ENCODE measurements around the gene POGZ.
A peak's percentile ranks its signal among the peaks of the same experiment; 100 is the strongest.
"Not testable (repeated sequence)": the region's sequence is repeated elsewhere in the genome, so short reads cannot be mapped to it uniquely, and the experiment has no call there.

Gene POGZ

GRCh38 chr1:151401860-151402259 is 57.4 kb downstream of the POGZ start (continued):
- TF ChIP-seq, protein P1, sequence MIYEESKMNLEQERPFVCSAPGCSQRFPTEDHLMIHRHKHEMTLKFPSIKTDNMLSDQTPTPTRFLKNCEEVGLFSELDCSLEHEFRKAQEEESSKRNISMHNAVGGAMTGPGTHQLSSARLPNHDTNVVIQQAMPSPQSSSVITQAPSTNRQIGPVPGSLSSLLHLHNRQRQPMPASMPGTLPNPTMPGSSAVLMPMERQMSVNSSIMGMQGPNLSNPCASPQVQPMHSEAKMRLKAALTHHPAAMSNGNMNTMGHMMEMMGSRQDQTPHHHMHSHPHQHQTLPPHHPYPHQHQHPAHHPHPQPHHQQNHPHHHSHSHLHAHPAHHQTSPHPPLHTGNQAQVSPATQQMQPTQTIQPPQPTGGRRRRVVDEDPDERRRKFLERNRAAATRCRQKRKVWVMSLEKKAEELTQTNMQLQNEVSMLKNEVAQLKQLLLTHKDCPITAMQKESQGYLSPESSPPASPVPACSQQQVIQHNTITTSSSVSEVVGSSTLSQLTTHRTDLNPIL (CRISPR knock-in tag; IDR thresholded peaks at IDR 0.05; ENCODE audit: low read depth): no peak
- no peak for TF ChIP-seq ZC3H10 (CRISPR knock-in tag; IDR thresholded peaks at IDR 0.05)
- no peak for TF ChIP-seq PPARA (CRISPR knock-in tag; IDR thresholded peaks at IDR 0.05; ENCODE audit: borderline replicate concordance)

GRCh38 chr1:151401125-151401788 is 58.0 kb downstream of the POGZ start:
- no peak for ATAC-seq
- TF ChIP-seq, protein P2, sequence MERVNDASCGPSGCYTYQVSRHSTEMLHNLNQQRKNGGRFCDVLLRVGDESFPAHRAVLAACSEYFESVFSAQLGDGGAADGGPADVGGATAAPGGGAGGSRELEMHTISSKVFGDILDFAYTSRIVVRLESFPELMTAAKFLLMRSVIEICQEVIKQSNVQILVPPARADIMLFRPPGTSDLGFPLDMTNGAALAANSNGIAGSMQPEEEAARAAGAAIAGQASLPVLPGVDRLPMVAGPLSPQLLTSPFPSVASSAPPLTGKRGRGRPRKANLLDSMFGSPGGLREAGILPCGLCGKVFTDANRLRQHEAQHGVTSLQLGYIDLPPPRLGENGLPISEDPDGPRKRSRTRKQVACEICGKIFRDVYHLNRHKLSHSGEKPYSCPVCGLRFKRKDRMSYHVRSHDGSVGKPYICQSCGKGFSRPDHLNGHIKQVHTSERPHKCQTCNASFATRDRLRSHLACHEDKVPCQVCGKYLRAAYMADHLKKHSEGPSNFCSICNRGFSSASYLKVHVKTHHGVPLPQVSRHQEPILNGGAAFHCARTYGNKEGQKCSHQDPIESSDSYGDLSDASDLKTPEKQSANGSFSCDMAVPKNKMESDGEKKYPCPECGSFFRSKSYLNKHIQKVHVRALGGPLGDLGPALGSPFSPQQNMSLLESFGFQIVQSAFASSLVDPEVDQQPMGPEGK (CRISPR knock-in tag; IDR thresholded peaks at IDR 0.05; ENCODE audit: borderline replicate concordance): no peak
- no peak for TF ChIP-seq CSDC2 (CRISPR knock-in tag; IDR thresholded peaks at IDR 0.05)
- no peak for TF ChIP-seq RARB (CRISPR knock-in tag; IDR thresholded peaks at IDR 0.05)

DNA sequence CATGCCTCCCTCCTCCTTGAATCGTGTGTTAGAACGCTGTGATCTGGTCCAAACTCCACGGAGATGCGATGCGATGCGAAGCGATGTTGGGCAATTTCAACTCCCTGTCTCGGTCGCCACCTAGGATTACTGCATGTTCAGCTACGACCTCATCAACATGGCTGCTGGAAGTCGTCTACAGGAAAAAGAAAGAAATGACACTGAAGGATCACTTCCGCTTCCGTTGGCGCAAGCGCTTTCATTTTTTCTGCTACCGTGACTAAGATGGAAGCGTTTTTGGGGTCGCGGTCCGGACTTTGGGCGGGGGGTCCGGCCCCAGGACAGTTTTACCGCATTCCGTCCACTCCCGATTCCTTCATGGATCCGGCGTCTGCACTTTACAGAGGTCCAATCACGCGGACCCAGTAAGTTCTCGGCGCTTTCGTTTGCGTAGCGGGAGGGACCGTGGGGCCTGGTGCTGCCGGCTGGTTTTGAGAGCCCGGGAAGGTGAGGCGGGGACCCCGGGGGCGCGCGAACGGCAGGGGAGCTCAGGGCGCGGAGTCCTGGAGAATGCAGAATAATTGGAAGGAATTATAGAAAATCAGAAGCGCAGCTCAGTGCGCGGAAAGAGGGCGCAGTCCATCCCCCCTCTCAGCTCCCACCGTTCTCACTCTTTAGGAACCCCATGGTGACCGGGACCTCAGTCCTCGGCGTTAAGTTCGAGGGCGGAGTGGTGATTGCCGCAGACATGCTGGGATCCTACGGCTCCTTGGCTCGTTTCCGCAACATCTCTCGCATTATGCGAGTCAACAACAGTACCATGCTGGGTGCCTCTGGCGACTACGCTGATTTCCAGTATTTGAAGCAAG is 59.7 kb downstream of the POGZ start, which contains the start of gene PSMB4:
TSS of gene PSMB4 (plus strand) at position 250 of the 848 bp plus-strand sequence. CDS start at position 265, 15 bp downstream.
- TF ChIP-seq ZNF565 (CRISPR knock-in tag; conservative IDR thresholded peaks at IDR 0.05; ENCODE audit: low read depth): no peak
- peak; percentile 27; the same call in 1 of the 2 replicates for TF ChIP-seq ZNF70 (CRISPR knock-in tag; IDR thresholded peaks at IDR 0.05)
- TF ChIP-seq PPARA (CRISPR knock-in tag; IDR thresholded peaks at IDR 0.05; ENCODE audit: borderline replicate concordance): no peak
- peak; percentile 91 for ATAC-seq

DNA sequence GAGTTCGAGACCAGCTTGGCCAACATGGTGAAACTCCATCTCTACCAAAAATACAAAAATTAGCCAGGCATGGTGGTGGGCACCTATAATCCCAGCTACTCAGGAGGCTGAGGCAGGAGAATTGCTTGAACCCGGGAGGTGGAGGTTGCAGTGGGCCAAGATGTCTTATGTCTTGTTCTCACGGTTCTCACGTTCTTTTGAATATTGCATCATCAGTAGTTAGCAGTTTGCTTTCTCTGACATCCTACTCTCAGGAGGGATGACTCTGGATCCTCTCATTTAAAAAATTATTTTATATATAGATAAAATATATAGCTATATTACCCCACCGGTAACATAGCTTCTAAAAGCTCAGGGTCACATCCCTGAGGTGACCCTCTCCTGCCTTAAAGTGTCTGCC is 63.0 kb downstream of the POGZ start:
- not testable (repeated sequence) for ATAC-seq

- TF ChIP-seq PPARA (CRISPR knock-in tag; IDR thresholded peaks at IDR 0.05; ENCODE audit: borderline replicate concordance) (no peak), ZNF565 (CRISPR knock-in tag; conservative IDR thresholded peaks at IDR 0.05; ENCODE audit: low read depth) (no peak), ZC3H10 (CRISPR knock-in tag; IDR thresholded peaks at IDR 0.05) (no peak), ZNF8 (CRISPR knock-in tag; IDR thresholded peaks at IDR 0.05) (no peak), TOX (CRISPR knock-in tag; IDR thresholded peaks at IDR 0.05; ENCODE audit: borderline replicate concordance) (no peak), CSDC2 (CRISPR knock-in tag; IDR thresholded peaks at IDR 0.05) (no peak), ESRRG (CRISPR knock-in tag; IDR thresholded peaks at IDR 0.05) (no peak), OSR1 (CRISPR knock-in tag; IDR thresholded peaks at IDR 0.05) (no peak), SNAI2 (CRISPR knock-in tag; IDR thresholded peaks at IDR 0.05) (no peak), BACH2 (CRISPR knock-in tag; IDR thresholded peaks at IDR 0.05; ENCODE audit: borderline replicate concordance) (no peak), RARB (CRISPR knock-in tag; IDR thresholded peaks at IDR 0.05) (no peak), ZNF70 (CRISPR knock-in tag; IDR thresholded peaks at IDR 0.05) (no peak), TCF4 (CRISPR knock-in tag; IDR thresholded peaks at IDR 0.05; ENCODE audit: borderline replicate concordance) (no peak)
- TF ChIP-seq, protein P3, sequence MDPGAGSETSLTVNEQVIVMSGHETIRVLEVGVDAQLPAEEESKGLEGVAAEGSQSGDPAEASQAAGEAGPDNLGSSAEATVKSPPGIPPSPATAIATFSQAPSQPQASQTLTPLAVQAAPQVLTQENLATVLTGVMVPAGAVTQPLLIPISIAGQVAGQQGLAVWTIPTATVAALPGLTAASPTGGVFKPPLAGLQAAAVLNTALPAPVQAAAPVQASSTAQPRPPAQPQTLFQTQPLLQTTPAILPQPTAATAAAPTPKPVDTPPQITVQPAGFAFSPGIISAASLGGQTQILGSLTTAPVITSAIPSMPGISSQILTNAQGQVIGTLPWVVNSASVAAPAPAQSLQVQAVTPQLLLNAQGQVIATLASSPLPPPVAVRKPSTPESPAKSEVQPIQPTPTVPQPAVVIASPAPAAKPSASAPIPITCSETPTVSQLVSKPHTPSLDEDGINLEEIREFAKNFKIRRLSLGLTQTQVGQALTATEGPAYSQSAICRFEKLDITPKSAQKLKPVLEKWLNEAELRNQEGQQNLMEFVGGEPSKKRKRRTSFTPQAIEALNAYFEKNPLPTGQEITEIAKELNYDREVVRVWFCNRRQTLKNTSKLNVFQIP (CRISPR knock-in tag; IDR thresholded peaks at IDR 0.05; ENCODE audit: borderline replicate concordance, low read depth): no peak
- TF ChIP-seq, protein P4, sequence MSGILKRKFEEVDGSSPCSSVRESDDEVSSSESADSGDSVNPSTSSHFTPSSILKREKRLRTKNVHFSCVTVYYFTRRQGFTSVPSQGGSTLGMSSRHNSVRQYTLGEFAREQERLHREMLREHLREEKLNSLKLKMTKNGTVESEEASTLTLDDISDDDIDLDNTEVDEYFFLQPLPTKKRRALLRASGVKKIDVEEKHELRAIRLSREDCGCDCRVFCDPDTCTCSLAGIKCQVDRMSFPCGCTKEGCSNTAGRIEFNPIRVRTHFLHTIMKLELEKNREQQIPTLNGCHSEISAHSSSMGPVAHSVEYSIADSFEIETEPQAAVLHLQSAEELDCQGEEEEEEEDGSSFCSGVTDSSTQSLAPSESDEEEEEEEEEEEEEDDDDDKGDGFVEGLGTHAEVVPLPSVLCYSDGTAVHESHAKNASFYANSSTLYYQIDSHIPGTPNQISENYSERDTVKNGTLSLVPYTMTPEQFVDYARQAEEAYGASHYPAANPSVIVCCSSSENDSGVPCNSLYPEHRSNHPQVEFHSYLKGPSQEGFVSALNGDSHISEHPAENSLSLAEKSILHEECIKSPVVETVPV (CRISPR knock-in tag; IDR thresholded peaks at IDR 0.05): no peak
- TF ChIP-seq, protein P5, sequence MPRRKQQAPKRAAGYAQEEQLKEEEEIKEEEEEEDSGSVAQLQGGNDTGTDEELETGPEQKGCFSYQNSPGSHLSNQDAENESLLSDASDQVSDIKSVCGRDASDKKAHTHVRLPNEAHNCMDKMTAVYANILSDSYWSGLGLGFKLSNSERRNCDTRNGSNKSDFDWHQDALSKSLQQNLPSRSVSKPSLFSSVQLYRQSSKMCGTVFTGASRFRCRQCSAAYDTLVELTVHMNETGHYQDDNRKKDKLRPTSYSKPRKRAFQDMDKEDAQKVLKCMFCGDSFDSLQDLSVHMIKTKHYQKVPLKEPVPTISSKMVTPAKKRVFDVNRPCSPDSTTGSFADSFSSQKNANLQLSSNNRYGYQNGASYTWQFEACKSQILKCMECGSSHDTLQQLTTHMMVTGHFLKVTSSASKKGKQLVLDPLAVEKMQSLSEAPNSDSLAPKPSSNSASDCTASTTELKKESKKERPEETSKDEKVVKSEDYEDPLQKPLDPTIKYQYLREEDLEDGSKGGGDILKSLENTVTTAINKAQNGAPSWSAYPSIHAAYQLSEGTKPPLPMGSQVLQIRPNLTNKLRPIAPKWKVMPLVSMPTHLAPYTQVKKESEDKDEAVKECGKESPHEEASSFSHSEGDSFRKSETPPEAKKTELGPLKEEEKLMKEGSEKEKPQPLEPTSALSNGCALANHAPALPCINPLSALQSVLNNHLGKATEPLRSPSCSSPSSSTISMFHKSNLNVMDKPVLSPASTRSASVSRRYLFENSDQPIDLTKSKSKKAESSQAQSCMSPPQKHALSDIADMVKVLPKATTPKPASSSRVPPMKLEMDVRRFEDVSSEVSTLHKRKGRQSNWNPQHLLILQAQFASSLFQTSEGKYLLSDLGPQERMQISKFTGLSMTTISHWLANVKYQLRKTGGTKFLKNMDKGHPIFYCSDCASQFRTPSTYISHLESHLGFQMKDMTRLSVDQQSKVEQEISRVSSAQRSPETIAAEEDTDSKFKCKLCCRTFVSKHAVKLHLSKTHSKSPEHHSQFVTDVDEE (CRISPR knock-in tag; IDR thresholded peaks at IDR 0.05): no peak
- TF ChIP-seq, protein P2 (CRISPR knock-in tag; IDR thresholded peaks at IDR 0.05; ENCODE audit: borderline replicate concordance): no peak
- no peak for ATAC-seq
These were observed 65.7 kb downstream of the POGZ start for GRCh38 chr1:151393583-151393982.

Measured in SK-N-SH treated with all-trans-retinoic acid at 6 μM for 48 hours (cell line).